GM18526 (cell line): ENCODE data around the gene KDM1A.

Source experiments
- POLR2A ChIP-seq: IDR thresholded peaks from 3 replicates; pipeline ENCODE4 v1.6.1; 2011; ENCODE audit not compliant: insufficient read length; ENCODE audit errors: extremely low read depth

Gene KDM1A

GRCh38 chr1:23018661-23019093 is 591 bp upstream of the KDM1A start:
- TF ChIP-seq POLR2A: no peak

GRCh38 chr1:23019863-23020625 is 776 bp downstream of the KDM1A start:
- TF ChIP-seq POLR2A: no peak

GRCh38 chr1:23020706-23021405 is 1.6 kb downstream of the KDM1A start:
- TF ChIP-seq POLR2A: no peak

GRCh38 chr1:23021834-23022233 is 2.6 kb downstream of the KDM1A start:
- TF ChIP-seq POLR2A: no peak

GRCh38 chr1:23023174-23023845 is 4.0 kb downstream of the KDM1A start:
- no peak for TF ChIP-seq POLR2A

GRCh38 chr1:23026568-23026967 is 7.3 kb downstream of the KDM1A start:
- TF ChIP-seq POLR2A: no peak

GRCh38 chr1:23027352-23027907 is 8.2 kb downstream of the KDM1A start:
- TF ChIP-seq POLR2A: no peak

- TF ChIP-seq POLR2A: no peak
Observed at GRCh38 chr1:23029337-23029736, 10.1 kb downstream of the KDM1A start.

GRCh38 chr1:23035823-23036452 is 16.7 kb downstream of the KDM1A start:
- no peak for TF ChIP-seq POLR2A

- no peak for TF ChIP-seq POLR2A
Observed at GRCh38 chr1:23037081-23037740, 17.9 kb downstream of the KDM1A start.

- no peak for TF ChIP-seq POLR2A
Observed at GRCh38 chr1:23039308-23039826, 20.1 kb downstream of the KDM1A start.

GRCh38 chr1:23040509-23040908 is 21.2 kb downstream of the KDM1A start:
- TF ChIP-seq POLR2A: no peak

GRCh38 chr1:23044035-23044434 is 24.8 kb downstream of the KDM1A start:
- no peak for TF ChIP-seq POLR2A

- TF ChIP-seq POLR2A: no peak
Observed at GRCh38 chr1:23050201-23050600, 30.9 kb downstream of the KDM1A start.
